Erythroblast (primary cell): ENCODE data around the gene PHTF1.

Source experiments
- DNase-seq, 2 experiments: peaks; one replicate each; lab custom pipeline; 2025; lab: John Stamatoyannopoulos, UW
- GATA1 ChIP-seq: IDR thresholded peaks from 2 replicates; pipeline ENCODE4 v1.6.1; 2011; ENCODE audit warnings: low read depth, mild to moderate bottlenecking, control low read depth, low read length, moderate library complexity
- POLR2A ChIP-seq: IDR thresholded peaks from 2 replicates; pipeline ENCODE4 v1.6.1; 2011; ENCODE audit warnings: mild to moderate bottlenecking, low read length

PHTF1 gene

DNA sequence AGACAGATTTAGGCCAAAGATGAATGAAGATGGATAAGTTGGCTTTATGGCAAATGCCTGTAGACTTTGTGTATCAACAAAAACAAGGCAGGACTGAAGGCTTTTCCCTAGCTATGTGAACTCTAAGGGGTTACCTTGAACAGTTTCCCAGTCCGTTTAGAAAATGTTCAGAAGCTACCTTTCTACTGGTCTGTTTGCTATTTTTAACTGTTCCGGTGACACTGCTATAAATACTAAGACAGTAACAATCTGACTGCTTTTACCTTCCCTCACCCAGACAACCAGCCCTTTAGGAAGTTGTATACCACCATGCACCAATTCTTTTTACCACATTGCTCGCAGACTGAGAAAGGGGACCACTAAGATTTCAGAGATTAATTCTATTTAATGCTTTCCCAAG, 102.2 kb downstream of the PHTF1 start:
- no peak for DNase-seq
- TF ChIP-seq POLR2A = no peak
- no peak for TF ChIP-seq GATA1

- peak in 1 of 2 experiments; percentile 7 for DNase-seq
- TF ChIP-seq POLR2A (no peak), GATA1 (no peak)
Measured at GRCh38 chr1:113654883-113655282, 104.4 kb downstream of the PHTF1 start.

DNA sequence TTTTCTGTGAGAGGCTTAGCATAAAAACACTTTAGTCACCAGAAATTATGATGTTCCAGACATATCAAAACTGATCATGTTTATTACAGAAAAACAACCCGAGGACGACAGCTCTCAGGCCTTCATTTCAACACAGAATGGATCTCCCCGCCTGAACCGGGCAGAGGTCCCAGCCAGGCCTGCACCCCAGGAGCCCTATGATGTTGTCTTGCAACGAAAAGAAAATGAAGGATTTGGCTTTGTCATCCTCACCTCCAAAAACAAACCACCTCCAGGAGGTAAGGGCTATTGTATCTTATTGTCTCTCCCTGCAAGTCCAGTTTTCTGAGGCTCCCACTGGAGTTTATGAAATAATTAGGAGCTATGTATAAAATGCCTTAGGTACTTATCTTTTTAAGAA, 105.5 kb downstream of the PHTF1 start:
- TF ChIP-seq POLR2A (no peak), GATA1 (no peak)
- no peak for DNase-seq

DNA sequence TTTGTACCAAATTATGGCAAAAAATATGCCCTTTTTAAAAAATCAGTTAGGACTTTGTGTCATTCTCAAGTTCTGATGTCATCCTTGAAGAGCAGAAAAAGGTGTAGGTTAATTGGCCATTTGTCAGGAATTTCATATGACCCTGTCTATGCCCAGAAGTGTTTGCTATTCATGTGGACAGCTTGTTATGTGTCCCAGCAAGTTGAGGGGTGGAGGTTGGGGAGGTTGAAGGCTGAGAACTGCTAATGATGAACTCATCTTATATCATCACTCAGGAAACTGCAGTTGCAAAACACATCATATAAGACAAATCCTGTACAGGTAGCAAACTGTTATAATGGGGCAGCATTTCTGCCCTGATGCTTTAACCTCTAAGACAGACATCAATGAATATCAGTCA, 106.5 kb downstream of the PHTF1 start:
- TF ChIP-seq POLR2A = no peak
- TF ChIP-seq GATA1 = no peak

GRCh38 chr1:113648478-113648877, 110.8 kb downstream of the PHTF1 start:
- no peak for DNase-seq
- no peak for TF ChIP-seq GATA1
- TF ChIP-seq POLR2A = no peak

More for the DNA sequence above, 106.5 kb downstream of the PHTF1 start:
- DNase-seq = no peak

DNA sequence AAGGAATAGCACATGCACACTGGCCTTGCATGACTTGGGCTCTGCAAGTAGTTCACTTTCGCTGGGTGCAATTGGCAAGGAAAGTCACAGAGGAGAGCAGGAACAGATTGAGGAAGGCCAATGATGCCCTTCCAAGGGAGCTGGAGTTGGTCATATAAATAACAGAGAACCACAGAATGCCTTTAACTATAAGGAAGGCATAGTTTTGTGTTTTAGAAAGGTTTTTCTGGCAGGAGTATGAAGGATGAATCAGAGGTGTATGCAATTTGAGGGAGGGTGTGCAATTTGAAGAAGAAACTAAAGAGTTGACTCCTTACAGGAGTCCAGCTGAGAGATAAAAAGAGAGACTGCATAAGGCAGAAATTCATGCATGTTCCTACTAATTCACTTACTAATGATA, 112.1 kb downstream of the PHTF1 start:
- DNase-seq = no peak
- no peak for TF ChIP-seq GATA1
- TF ChIP-seq POLR2A = no peak
